ENCODE data around the gene HS6ST3. TPM values are rescaled to one million over a fixed set of nuclear protein-coding genes. Genes with fewer than 3 reads are reported as not detected.

HS6ST3 gene
- total and polyA plus RNA-seq, 2 experiments from 2014 or later, result 0.11 TPM; not detected in 1

DNA sequence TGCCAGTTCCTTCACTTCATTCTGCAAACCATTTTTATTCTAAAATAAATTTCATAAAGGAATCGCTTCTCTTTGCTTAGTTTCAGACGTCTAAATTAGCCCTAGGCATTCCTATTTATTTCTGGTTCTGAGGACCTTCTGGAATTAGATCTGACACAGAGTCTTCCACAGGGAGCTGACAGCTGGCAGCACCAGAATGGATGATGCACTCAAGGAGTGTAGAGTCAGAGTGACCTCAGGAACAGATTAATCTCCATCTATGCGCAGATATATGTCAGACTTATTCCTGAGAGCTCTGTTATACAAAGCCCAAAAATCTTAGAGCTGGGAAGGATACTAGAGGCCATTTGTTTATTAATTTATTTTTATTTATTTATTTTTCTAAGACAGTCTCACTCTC lies 450.8 kb downstream of the HS6ST3 start:
- Histone ChIP-seq H3F3A (ENCODE audit: insufficient read depth) (no peaks in the 10 kb centered on the region), H3K79me2 (ENCODE audit: insufficient read depth) (no peaks in the 10 kb centered on the region), H3K9me2 (ENCODE audit: insufficient read depth) (no peaks in the 10 kb centered on the region), H3K9me3 (ENCODE audit: low read depth) (no peaks in the 10 kb centered on the region), H3K4me1 (ENCODE audit: insufficient read depth) (no peaks in the 10 kb centered on the region), H2AFZ (no peak overlapping the region), H3K27ac (no peak overlapping the region), H3K27me3 (replicated peaks; ENCODE audit: insufficient read depth) (no peaks in the 10 kb centered on the region), H3K9ac (no peak overlapping the region), H3K4me3 (no peak overlapping the region), H3K36me3 (ENCODE audit: low read depth) (no peaks in the 10 kb centered on the region), H3K4me2 (ENCODE audit: unreplicated experiment) (no peak overlapping the region), H4K20me1 (ENCODE audit: insufficient read depth) (no peaks in the 10 kb centered on the region)
- in situ Hi-C loops (cut with MboI), result no loop called here
- no peak for TF ChIP-seq EZH2phosphoT487 (IDR thresholded peaks at IDR 0.05; ENCODE audit: insufficient read depth, low read depth)
- no peak for TF ChIP-seq EZH2 (IDR thresholded peaks at IDR 0.05; ENCODE audit: insufficient read depth, poor library complexity, severe bottlenecking)
- DNase-seq, result no peak
- WGBS, 2 experiments (ENCODE audit: low coverage in 1 of 2, low lambda C conversion rate in 2 of 2, missing lambda C conversion rate in 2 of 2), result 38 to 56% methylated on average over 3 of the region's 3 CpGs

DNA sequence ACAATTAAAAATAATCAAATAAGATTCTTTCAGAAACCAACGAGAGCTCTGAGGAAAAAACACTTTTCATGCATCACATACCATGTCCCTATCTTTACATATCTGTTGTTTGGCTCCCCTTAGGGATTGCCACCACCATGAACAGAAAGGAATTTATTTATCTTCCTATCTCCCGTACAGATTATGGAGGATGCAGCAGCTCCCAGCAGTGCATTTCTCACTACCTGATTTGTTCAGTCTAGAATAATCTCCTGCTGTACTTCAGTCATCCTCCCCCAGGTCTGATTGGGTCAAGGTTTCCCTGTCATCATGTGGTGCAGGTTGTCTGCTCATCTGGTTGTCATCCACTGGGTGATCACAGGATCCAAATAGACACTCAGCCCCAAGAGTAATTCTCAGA lies 453.1 kb downstream of the HS6ST3 start:
- H3K9me2 ChIP-seq (ENCODE audit: insufficient read depth), result no peaks in the 10 kb centered on the region
- H3K27me3 ChIP-seq (replicated peaks; ENCODE audit: insufficient read depth), result no peaks in the 10 kb centered on the region
- H3K9ac ChIP-seq, result no peak overlapping the region
- H2AFZ ChIP-seq, result no peak overlapping the region
- 29 to 32% methylated on average over 2 of the region's 2 CpGs for WGBS, 2 experiments (ENCODE audit: low coverage in 1 of 2, low lambda C conversion rate in 2 of 2, missing lambda C conversion rate in 2 of 2)
- no peaks in the 10 kb centered on the region for H3K4me1 ChIP-seq (ENCODE audit: insufficient read depth)
- H4K20me1 ChIP-seq (ENCODE audit: insufficient read depth), result no peaks in the 10 kb centered on the region
- H3K9me3 ChIP-seq (ENCODE audit: low read depth), result no peaks in the 10 kb centered on the region
- in situ Hi-C loops (cut with MboI), result no loop called here
- TF ChIP-seq EZH2phosphoT487 (IDR thresholded peaks at IDR 0.05; ENCODE audit: insufficient read depth, low read depth), result no peak
- no peak for TF ChIP-seq EZH2 (IDR thresholded peaks at IDR 0.05; ENCODE audit: insufficient read depth, poor library complexity, severe bottlenecking)
- no peaks in the 10 kb centered on the region for H3F3A ChIP-seq (ENCODE audit: insufficient read depth)
- H3K4me3 ChIP-seq, result no peak overlapping the region
- H3K4me2 ChIP-seq (ENCODE audit: unreplicated experiment), result no peak overlapping the region
- no peak for DNase-seq
- no peaks in the 10 kb centered on the region for H3K36me3 ChIP-seq (ENCODE audit: low read depth)
- H3K79me2 ChIP-seq (ENCODE audit: insufficient read depth), result no peaks in the 10 kb centered on the region
- H3K27ac ChIP-seq, result no peak overlapping the region

DNA sequence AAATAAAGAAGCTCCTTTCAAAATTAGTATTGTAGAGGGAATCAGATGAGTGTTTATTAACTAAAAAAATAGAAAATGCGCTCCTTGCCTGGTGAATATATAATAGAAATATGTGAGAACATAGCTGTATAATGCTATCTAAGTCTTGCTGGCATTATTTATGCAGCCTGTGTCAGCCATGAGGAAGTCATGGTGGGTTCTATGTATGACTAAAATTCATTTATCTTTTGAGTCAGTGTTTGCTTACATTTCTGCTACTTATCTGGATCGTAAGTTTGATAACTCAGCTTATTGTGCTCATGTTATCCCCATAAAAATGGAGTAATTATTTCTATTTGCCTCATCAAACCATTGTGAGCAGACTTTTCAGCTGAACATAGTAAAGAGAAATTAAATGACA lies 455.1 kb downstream of the HS6ST3 start:
- Histone ChIP-seq H3K79me2 (ENCODE audit: insufficient read depth) (no peaks in the 10 kb centered on the region), H3K9me2 (ENCODE audit: insufficient read depth) (no peaks in the 10 kb centered on the region), H2AFZ (no peak overlapping the region), H3K4me1 (ENCODE audit: insufficient read depth) (no peaks in the 10 kb centered on the region), H3K4me2 (ENCODE audit: unreplicated experiment) (no peak overlapping the region), H3K4me3 (no peak overlapping the region), H3K27me3 (replicated peaks; ENCODE audit: insufficient read depth) (no peaks in the 10 kb centered on the region), H4K20me1 (ENCODE audit: insufficient read depth) (no peaks in the 10 kb centered on the region), H3K27ac (no peak overlapping the region), H3K9me3 (ENCODE audit: low read depth) (no peaks in the 10 kb centered on the region), H3F3A (ENCODE audit: insufficient read depth) (no peaks in the 10 kb centered on the region), H3K36me3 (ENCODE audit: low read depth) (no peaks in the 10 kb centered on the region), H3K9ac (no peak overlapping the region)
- WGBS, 2 experiments (ENCODE audit: low coverage in 1 of 2, low lambda C conversion rate in 2 of 2, missing lambda C conversion rate in 2 of 2), result 27 to 35% methylated on average over 2 of the region's 2 CpGs
- in situ Hi-C loops (cut with MboI), result no loop called here
- no peak for TF ChIP-seq EZH2phosphoT487 (IDR thresholded peaks at IDR 0.05; ENCODE audit: insufficient read depth, low read depth)
- no peak for TF ChIP-seq EZH2 (IDR thresholded peaks at IDR 0.05; ENCODE audit: insufficient read depth, poor library complexity, severe bottlenecking)
- no peak for DNase-seq

DNA sequence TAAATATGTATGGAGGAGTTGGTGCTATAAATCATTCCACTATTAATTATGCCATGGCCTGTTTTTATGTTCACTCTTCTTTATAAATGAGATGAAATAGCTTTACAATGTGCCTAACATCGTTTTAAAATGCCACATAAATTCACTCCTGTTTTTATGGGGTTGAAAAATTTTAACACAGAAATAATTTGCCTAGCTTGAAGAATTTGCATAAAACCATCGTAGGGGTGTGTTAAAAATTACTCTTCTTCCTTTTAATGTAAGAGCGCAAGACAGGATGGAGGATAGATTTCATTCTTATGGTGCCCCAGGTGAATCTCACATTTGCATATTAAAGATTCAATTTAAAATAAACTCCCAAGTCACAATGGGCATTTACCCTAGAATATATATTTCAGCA lies 456.6 kb downstream of the HS6ST3 start:
- H2AFZ ChIP-seq, result no peak overlapping the region
- H3K4me2 ChIP-seq (ENCODE audit: unreplicated experiment), result no peak overlapping the region
- H3K9ac ChIP-seq, result no peak overlapping the region
- no peaks in the 10 kb centered on the region for H4K20me1 ChIP-seq (ENCODE audit: insufficient read depth)
- no peaks in the 10 kb centered on the region for H3K79me2 ChIP-seq (ENCODE audit: insufficient read depth)
- H3F3A ChIP-seq (ENCODE audit: insufficient read depth), result no peaks in the 10 kb centered on the region
- WGBS, 2 experiments (ENCODE audit: low coverage in 1 of 2, low lambda C conversion rate in 2 of 2, missing lambda C conversion rate in 2 of 2), result 46 to 48% methylated on average over 3 of the region's 3 CpGs
- no peak for DNase-seq
- TF ChIP-seq EZH2 (IDR thresholded peaks at IDR 0.05; ENCODE audit: insufficient read depth, poor library complexity, severe bottlenecking), result no peak
- TF ChIP-seq EZH2phosphoT487 (IDR thresholded peaks at IDR 0.05; ENCODE audit: insufficient read depth, low read depth), result no peak
- H3K9me2 ChIP-seq (ENCODE audit: insufficient read depth), result no peaks in the 10 kb centered on the region
- H3K9me3 ChIP-seq (ENCODE audit: low read depth), result no peaks in the 10 kb centered on the region
- H3K4me3 ChIP-seq, result no peak overlapping the region
- no peaks in the 10 kb centered on the region for H3K36me3 ChIP-seq (ENCODE audit: low read depth)
- H3K27ac ChIP-seq, result no peak overlapping the region
- H3K27me3 ChIP-seq (replicated peaks; ENCODE audit: insufficient read depth), result no peaks in the 10 kb centered on the region
- in situ Hi-C loops (cut with MboI), result no loop called here
- no peaks in the 10 kb centered on the region for H3K4me1 ChIP-seq (ENCODE audit: insufficient read depth)

DNA sequence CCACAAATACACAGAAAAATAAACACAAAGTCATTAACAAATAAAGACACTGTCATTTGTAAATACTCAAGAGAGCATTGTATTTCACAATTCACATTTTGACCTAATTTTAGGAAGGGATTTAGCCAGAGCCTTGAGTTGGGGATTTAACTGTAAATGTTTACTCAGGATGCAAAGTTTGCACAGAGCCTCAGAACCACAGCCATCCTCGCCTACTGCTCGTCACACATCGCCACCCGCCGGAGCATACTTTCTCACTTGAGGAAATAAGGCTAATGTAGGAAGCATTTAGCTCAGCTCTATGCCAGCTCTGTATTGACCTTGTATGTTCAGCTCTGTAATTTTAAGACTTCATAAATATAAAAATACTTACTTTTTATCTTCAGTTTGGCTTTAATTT lies 461.6 kb downstream of the HS6ST3 start:
- Histone ChIP-seq H3K27me3 (replicated peaks; ENCODE audit: insufficient read depth) (no peaks in the 10 kb centered on the region), H2AFZ (no peak overlapping the region), H3K4me2 (ENCODE audit: unreplicated experiment) (no peak overlapping the region), H3K9me3 (ENCODE audit: low read depth) (no peaks in the 10 kb centered on the region), H3K4me1 (ENCODE audit: insufficient read depth) (no peaks in the 10 kb centered on the region), H3F3A (ENCODE audit: insufficient read depth) (no peaks in the 10 kb centered on the region), H3K9me2 (ENCODE audit: insufficient read depth) (no peaks in the 10 kb centered on the region), H3K79me2 (ENCODE audit: insufficient read depth) (no peaks in the 10 kb centered on the region), H3K9ac (no peak overlapping the region), H3K4me3 (no peak overlapping the region), H3K27ac (no peak overlapping the region), H4K20me1 (ENCODE audit: insufficient read depth) (no peaks in the 10 kb centered on the region), H3K36me3 (ENCODE audit: low read depth) (no peaks in the 10 kb centered on the region)
- WGBS, 2 experiments (ENCODE audit: low coverage in 1 of 2, low lambda C conversion rate in 2 of 2, missing lambda C conversion rate in 2 of 2), result 17 to 18% methylated on average over 5 of the region's 5 CpGs
- TF ChIP-seq EZH2phosphoT487 (IDR thresholded peaks at IDR 0.05; ENCODE audit: insufficient read depth, low read depth) (no peak), EZH2 (IDR thresholded peaks at IDR 0.05; ENCODE audit: insufficient read depth, poor library complexity, severe bottlenecking) (no peak)
- in situ Hi-C loops (cut with MboI), result no loop called here
- DNase-seq, result no peak

Measured in GM23248 (cell line).